GM19099 (cell line): ENCODE data around the gene ZPR1.

Experiments
- POLR2A ChIP-seq: IDR thresholded peaks from 3 replicates; pipeline ENCODE4 v1.6.1; 2011; ENCODE audit warnings: low read depth; ENCODE audit not compliant: insufficient read length; ENCODE audit errors: extremely low read depth

The ZPR1 gene

GRCh38 chr11:116827461-116827860 lies 39.6 kb upstream of the ZPR1 start:
- no peak for TF ChIP-seq POLR2A

DNA sequence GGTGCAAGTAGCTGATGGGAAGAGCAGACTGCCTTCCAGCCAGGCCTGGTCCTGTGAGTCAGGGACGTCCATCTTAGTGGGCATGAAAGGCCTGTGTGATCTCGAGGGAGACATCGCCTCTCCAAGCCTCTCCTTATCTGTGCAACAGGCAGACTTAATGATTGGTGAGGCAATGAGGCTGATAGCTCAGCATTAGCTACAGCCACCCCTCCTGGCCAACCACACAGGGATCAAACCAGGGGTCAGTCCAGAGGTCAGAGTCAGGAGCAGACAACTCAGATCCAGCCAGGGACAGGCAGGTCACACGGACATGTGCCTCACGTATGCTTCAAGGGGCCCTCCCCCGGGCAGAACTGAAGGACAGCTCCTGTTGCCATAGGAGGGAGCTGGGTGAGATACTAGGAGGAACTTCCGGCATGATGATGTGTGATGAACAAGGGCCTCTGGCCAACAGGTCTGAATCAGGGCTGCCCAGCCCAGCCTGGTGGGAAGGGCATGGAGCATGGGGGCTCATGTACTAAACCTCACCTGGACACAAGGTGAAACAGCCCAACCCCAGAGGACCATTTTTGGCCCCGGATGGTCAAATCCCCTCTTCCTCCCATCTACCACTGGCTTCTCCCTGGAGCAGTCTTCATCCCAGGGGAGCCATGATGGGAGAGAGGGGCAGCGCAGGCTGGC lies 39.1 kb upstream of the ZPR1 start:
- no peak for TF ChIP-seq POLR2A

GRCh38 chr11:116825854-116826750 lies 38.3 kb upstream of the ZPR1 start:
- no peak for TF ChIP-seq POLR2A

DNA sequence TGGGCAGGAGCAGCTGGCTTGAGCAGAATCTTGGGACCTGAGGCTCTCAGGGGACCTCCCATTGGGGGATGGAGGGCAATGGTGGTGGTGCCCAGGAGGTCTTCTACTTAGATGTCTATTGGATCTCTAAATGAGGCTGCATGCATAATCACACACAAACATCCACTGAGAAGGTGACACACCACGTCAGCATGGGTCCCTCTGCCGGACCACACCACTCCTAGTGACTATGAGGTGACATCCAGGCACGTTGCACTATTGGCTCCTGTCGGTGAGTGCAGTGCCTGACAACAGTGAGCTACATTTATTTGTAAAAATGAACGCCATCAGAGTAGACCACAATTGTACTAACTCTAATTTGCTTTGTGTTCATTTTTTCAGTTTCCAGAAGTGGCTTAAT lies 37.6 kb upstream of the ZPR1 start:
- TF ChIP-seq POLR2A, result no peak

GRCh38 chr11:116823031-116823843 lies 35.4 kb upstream of the ZPR1 start, which contains the start of gene APOA4:
APOA4 (minus strand) TSS chr11:116823304; CDS start chr11:116823191, 113 bp downstream.
- TF ChIP-seq POLR2A, result no peak

GRCh38 chr11:116822575-116822974 lies 34.8 kb upstream of the ZPR1 start:
- TF ChIP-seq POLR2A, result no peak

DNA sequence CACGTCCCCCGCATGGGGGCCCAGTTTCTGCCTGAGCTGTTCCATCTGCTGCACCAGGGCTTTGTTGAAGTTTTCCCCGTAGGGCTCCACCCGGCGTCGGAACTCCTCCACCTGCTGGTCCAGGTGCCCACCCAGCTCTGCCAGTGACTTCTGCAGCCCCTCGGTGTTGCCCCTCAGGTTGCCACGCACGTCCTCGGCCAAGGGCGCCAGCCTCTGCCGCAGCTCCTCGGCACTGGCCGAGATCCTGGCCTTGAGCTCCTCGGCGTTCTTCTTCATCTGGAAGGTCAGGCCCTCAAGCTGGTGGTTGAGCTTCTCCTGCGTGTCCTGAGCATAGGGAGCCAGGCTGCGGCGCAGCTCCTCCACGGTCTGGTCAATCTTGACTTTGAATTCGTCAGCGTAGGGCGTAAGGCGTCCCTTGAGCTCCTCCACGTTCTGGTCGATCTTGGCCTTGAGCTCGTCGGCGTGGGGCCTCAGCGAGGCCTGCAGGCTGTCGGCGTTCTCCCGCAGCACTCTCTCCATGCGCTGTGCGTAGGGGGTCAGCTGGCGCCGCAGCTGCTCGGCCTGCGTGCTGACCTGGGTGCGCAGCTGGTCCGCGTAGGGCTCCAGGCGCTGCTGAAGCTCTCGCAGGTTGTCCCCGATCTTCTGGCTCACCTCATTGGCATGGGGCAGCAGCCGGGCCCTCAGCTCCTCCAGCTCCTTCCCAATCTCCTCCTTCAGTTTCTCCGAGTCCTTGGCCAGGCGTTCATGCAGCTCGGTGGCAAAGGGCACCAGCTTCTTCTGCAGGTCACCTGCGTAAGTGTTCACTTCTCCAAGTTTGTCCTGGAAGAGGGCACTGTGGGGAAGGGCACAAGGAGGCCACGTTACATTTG lies 33.5 kb upstream of the ZPR1 start:
- no peak for TF ChIP-seq POLR2A

DNA sequence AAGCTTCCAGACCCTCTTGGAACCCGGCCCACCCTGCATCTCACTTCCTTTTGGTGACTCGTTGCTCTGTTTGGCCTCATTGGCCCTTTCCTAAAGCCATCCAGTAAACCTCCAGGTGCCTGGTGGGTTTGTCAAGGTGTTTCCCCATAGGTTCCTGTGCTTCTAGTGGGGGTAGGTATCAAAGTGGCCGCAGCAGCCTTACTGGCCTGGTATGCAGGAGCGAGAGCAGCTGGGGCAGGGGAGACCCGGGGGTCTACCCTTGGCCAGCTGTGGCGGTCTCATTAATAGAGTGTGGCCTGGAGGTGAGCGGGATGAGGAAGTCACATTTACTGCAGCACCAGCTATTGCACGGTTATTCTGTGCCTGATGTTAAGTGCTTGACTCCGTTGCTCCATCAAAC lies 31.2 kb upstream of the ZPR1 start:
- TF ChIP-seq POLR2A, result no peak

- TF ChIP-seq POLR2A, result no peak
These were observed 26.7 kb upstream of the ZPR1 start for GRCh38 chr11:116814502-116814901.

GRCh38 chr11:116813781-116814471 lies 26.1 kb upstream of the ZPR1 start:
- TF ChIP-seq POLR2A, result no peak

- TF ChIP-seq POLR2A, result no peak
These were observed 25.3 kb upstream of the ZPR1 start for GRCh38 chr11:116813170-116813569.

- no peak for TF ChIP-seq POLR2A
These were observed 24.3 kb upstream of the ZPR1 start for GRCh38 chr11:116812109-116812508.

DNA sequence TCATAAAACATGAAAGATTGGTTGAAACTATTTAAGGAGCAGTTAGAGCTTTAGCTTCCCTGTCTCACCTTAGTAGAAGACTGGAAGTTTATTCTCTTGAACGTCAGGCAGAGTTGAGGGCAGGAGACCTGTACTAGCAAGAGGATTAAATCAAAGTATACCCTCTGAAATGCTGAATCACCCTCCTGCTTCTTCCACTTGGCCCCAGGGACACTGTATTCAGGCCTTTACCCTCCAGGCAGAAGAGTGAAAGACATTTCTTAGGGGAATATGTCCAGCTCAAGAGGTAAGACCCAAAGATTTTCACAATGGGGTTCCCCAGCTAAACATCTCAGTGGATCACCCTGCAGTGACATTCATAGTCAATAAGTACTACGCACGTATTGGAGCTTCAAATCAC lies 23.4 kb upstream of the ZPR1 start:
- no peak for TF ChIP-seq POLR2A
